Prostate gland (tissue), 2 donors: ENCODE results near the gene LRP4.

Source experiments
- POLR2A ChIP-seq: fragments of 450-650 bp; IDR thresholded peaks from one replicate; pipeline ENCODE4 v1.6.1; 2016; ENCODE audit warnings: antibody characterized with exemption, mild to moderate bottlenecking
- POLR2AphosphoS5 ChIP-seq: sonication (generic); formaldehyde crosslinking; IDR thresholded peaks from one replicate; pipeline ENCODE4 v1.6.1; 2017; ENCODE audit warnings: antibody characterized with exemption
- TF ChIP-seq, protein P1 (sequence below), 4 experiments: fragments of 200-600 bp in 2 of 4; fragments of 450-650 bp in 2 of 4; sonication (generic) in 2 of 4; IDR thresholded peaks; 1 replicate in 3 of 4; 2 replicates in 1 of 4; pipeline ENCODE4 v1.5.1; 2016 to 2019; ENCODE audit warnings: antibody characterized with exemption in 4 of 4, mild to moderate bottlenecking in 2 of 4, moderate library complexity in 2 of 4

GRCh38 chr11:46865340-46865739 lies 53.0 kb downstream of the LRP4 start:
- TF ChIP-seq, protein P1, sequence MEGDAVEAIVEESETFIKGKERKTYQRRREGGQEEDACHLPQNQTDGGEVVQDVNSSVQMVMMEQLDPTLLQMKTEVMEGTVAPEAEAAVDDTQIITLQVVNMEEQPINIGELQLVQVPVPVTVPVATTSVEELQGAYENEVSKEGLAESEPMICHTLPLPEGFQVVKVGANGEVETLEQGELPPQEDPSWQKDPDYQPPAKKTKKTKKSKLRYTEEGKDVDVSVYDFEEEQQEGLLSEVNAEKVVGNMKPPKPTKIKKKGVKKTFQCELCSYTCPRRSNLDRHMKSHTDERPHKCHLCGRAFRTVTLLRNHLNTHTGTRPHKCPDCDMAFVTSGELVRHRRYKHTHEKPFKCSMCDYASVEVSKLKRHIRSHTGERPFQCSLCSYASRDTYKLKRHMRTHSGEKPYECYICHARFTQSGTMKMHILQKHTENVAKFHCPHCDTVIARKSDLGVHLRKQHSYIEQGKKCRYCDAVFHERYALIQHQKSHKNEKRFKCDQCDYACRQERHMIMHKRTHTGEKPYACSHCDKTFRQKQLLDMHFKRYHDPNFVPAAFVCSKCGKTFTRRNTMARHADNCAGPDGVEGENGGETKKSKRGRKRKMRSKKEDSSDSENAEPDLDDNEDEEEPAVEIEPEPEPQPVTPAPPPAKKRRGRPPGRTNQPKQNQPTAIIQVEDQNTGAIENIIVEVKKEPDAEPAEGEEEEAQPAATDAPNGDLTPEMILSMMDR (IDR thresholded peaks at IDR 0.05), result no peak
- no peak for TF ChIP-seq POLR2A
- TF ChIP-seq POLR2AphosphoS5, result no peak
